ENCODE measurements around the gene FANCB.

Gene FANCB

GRCh38 chrX:14798805-14799397 lies 74.0 kb downstream of the FANCB start:
- H3K4me3 ChIP-seq (IDR thresholded peaks at IDR 0.05; ENCODE audit: insufficient read depth, low read depth, low read length), result no peak overlapping the region
- H3K4me2 ChIP-seq, result no peak overlapping the region
- no peak for TF ChIP-seq CTCF (conservative IDR thresholded peaks at IDR 0.05; ENCODE audit: low read depth, low read length)
- H2AFZ ChIP-seq (ENCODE audit: low read depth), result no peak overlapping the region
- no peaks in the 10 kb centered on the region for H3K4me1 ChIP-seq (ENCODE audit: low read depth, poor library complexity, severe bottlenecking)
- no peaks in the 10 kb centered on the region for H3K36me3 ChIP-seq (ENCODE audit: insufficient read depth)
- H4K20me1 ChIP-seq (ENCODE audit: insufficient read depth), result no peaks in the 10 kb centered on the region
- no peak overlapping the region for H3K27ac ChIP-seq
- no peak overlapping the region for H3K9ac ChIP-seq
- no peaks in the 10 kb centered on the region for H3K27me3 ChIP-seq (ENCODE audit: insufficient read depth, low read depth)
- H3K79me2 ChIP-seq (ENCODE audit: insufficient read depth, low read depth), result no peaks in the 10 kb centered on the region
